Activated naive CD8-positive, alpha-beta T cell treated with anti-CD3 and anti-CD28 coated beads for 36 hours (primary cell): ENCODE measurements around the gene THAP5. TPM values are rescaled to one million over a fixed set of nuclear protein-coding genes. Genes with fewer than 3 reads are reported as not detected.

Source experiments
- DNase-seq: peaks from one replicate; pipeline ENCODE4 v3.0.0; 2021
- H3K27ac Mint-ChIP-seq: one replicate; pipeline ENCODE4 v1.8.0; 2022; ENCODE audit warnings: mild to moderate bottlenecking, moderate library complexity, mixed read lengths
- H3K27me3 Mint-ChIP-seq: one replicate; pipeline ENCODE4 v1.8.0; 2022; ENCODE audit warnings: mild to moderate bottlenecking, mixed read lengths
- H3K36me3 Mint-ChIP-seq: one replicate; pipeline ENCODE4 v1.8.0; 2021; ENCODE audit warnings: mild to moderate bottlenecking, mixed read lengths
- H3K4me1 Mint-ChIP-seq: one replicate; pipeline ENCODE4 v1.8.0; 2021; ENCODE audit warnings: mixed read lengths
- H3K4me3 Mint-ChIP-seq: one replicate; pipeline ENCODE4 v1.8.0; 2022; ENCODE audit warnings: mild to moderate bottlenecking, moderate library complexity, mixed read lengths
- H3K9me3 Mint-ChIP-seq: one replicate; pipeline ENCODE4 v1.8.0; 2022; ENCODE audit warnings: mixed read lengths
- total RNA-seq, 2 experiments: library from RNA; stranded (reverse); gene quantifications; one replicate each; pipeline ENCODE4 v1.2.3, GENCODE V29; 2021

THAP5 gene
- total RNA-seq, 2 experiments from 2014 or later, result 34.9 to 37.0 TPM

GRCh38 chr7:108596560-108596959 lies 27.1 kb upstream of the THAP5 start:
- H3K4me1 Mint-ChIP-seq, result no peaks in the 10 kb centered on the region
- H3K27me3 Mint-ChIP-seq, result peaks cover 10% of the 10 kb centered on the region
- no peak for DNase-seq
- H3K9me3 Mint-ChIP-seq, result no peaks in the 10 kb centered on the region
- no peak overlapping the region for H3K27ac Mint-ChIP-seq
- H3K36me3 Mint-ChIP-seq, result no peaks in the 10 kb centered on the region
- H3K4me3 Mint-ChIP-seq, result no peak overlapping the region

GRCh38 chr7:108592646-108593201 lies 23.2 kb upstream of the THAP5 start:
- H3K27me3 Mint-ChIP-seq, result no peaks in the 10 kb centered on the region
- H3K36me3 Mint-ChIP-seq, result no peaks in the 10 kb centered on the region
- DNase-seq, result no peak
- no peak overlapping the region for H3K27ac Mint-ChIP-seq
- no peaks in the 10 kb centered on the region for H3K9me3 Mint-ChIP-seq
- H3K4me1 Mint-ChIP-seq, result no peaks in the 10 kb centered on the region
- no peak overlapping the region for H3K4me3 Mint-ChIP-seq

GRCh38 chr7:108590606-108591005 lies 21.1 kb upstream of the THAP5 start:
- H3K9me3 Mint-ChIP-seq, result no peaks in the 10 kb centered on the region
- H3K4me3 Mint-ChIP-seq, result no peak overlapping the region
- H3K27me3 Mint-ChIP-seq, result no peaks in the 10 kb centered on the region
- no peaks in the 10 kb centered on the region for H3K36me3 Mint-ChIP-seq
- no peak for DNase-seq
- no peak overlapping the region for H3K27ac Mint-ChIP-seq
- H3K4me1 Mint-ChIP-seq, result no peaks in the 10 kb centered on the region

- no peaks in the 10 kb centered on the region for H3K36me3 Mint-ChIP-seq
- no peak overlapping the region for H3K27ac Mint-ChIP-seq
- DNase-seq, result no peak
- no peaks in the 10 kb centered on the region for H3K9me3 Mint-ChIP-seq
- no peak overlapping the region for H3K4me3 Mint-ChIP-seq
- no peaks in the 10 kb centered on the region for H3K4me1 Mint-ChIP-seq
- no peaks in the 10 kb centered on the region for H3K27me3 Mint-ChIP-seq
Measured at GRCh38 chr7:108589874-108590273, 20.4 kb upstream of the THAP5 start.

GRCh38 chr7:108589199-108589598 lies 19.7 kb upstream of the THAP5 start:
- Mint-ChIP-seq H3K4me3 (no peak overlapping the region), H3K27me3 (no peaks in the 10 kb centered on the region), H3K27ac (no peak overlapping the region), H3K4me1 (no peaks in the 10 kb centered on the region), H3K9me3 (no peaks in the 10 kb centered on the region), H3K36me3 (no peaks in the 10 kb centered on the region)
- no peak for DNase-seq

GRCh38 chr7:108586274-108586710 lies 16.8 kb upstream of the THAP5 start:
- Mint-ChIP-seq H3K27me3 (no peaks in the 10 kb centered on the region), H3K36me3 (no peaks in the 10 kb centered on the region), H3K4me3 (no peak overlapping the region), H3K27ac (no peak overlapping the region), H3K9me3 (no peaks in the 10 kb centered on the region), H3K4me1 (no peaks in the 10 kb centered on the region)
- no peak for DNase-seq

- H3K4me1 Mint-ChIP-seq, result no peaks in the 10 kb centered on the region
Measured at GRCh38 chr7:108585843-108586242, 16.3 kb upstream of the THAP5 start.

GRCh38 chr7:108584211-108584610 lies 14.7 kb upstream of the THAP5 start:
- Mint-ChIP-seq H3K4me3 (no peak overlapping the region), H3K36me3 (peaks cover 5% of the 10 kb centered on the region), H3K4me1 (no peaks in the 10 kb centered on the region), H3K9me3 (peaks cover 4% of the 10 kb centered on the region), H3K27me3 (no peaks in the 10 kb centered on the region), H3K27ac (no peak overlapping the region)
- no peak for DNase-seq

More at GRCh38 chr7:108585843-108586242, 16.3 kb upstream of the THAP5 start:
- no peaks in the 10 kb centered on the region for H3K36me3 Mint-ChIP-seq
- no peak overlapping the region for H3K27ac Mint-ChIP-seq
- DNase-seq, result no peak
- H3K27me3 Mint-ChIP-seq, result no peaks in the 10 kb centered on the region
- no peaks in the 10 kb centered on the region for H3K9me3 Mint-ChIP-seq
- no peak overlapping the region for H3K4me3 Mint-ChIP-seq

GRCh38 chr7:108581655-108582491 lies 12.4 kb upstream of the THAP5 start:
- peaks cover 4% of the 10 kb centered on the region for H3K9me3 Mint-ChIP-seq
- no peak overlapping the region for H3K4me3 Mint-ChIP-seq
- peaks cover 11% of the 10 kb centered on the region for H3K36me3 Mint-ChIP-seq
- H3K27me3 Mint-ChIP-seq, result no peaks in the 10 kb centered on the region
- H3K4me1 Mint-ChIP-seq, result peaks cover under 1% of the 10 kb centered on the region
- H3K27ac Mint-ChIP-seq, result no peak overlapping the region
- DNase-seq, result no peak

- DNase-seq, result no peak
- peaks cover 20% of the 10 kb centered on the region for H3K36me3 Mint-ChIP-seq
- no peak overlapping the region for H3K27ac Mint-ChIP-seq
- H3K4me1 Mint-ChIP-seq, result peaks cover 5% of the 10 kb centered on the region
- H3K4me3 Mint-ChIP-seq, result no peak overlapping the region
- H3K27me3 Mint-ChIP-seq, result no peaks in the 10 kb centered on the region
- peaks cover 4% of the 10 kb centered on the region for H3K9me3 Mint-ChIP-seq
Measured at GRCh38 chr7:108580298-108580697, 10.8 kb upstream of the THAP5 start.

- no peak overlapping the region for H3K4me3 Mint-ChIP-seq
- no peak overlapping the region for H3K27ac Mint-ChIP-seq
Measured at GRCh38 chr7:108578937-108579336, 9.4 kb upstream of the THAP5 start.

GRCh38 chr7:108576116-108576515 lies 6.6 kb upstream of the THAP5 start:
- H3K36me3 Mint-ChIP-seq, result peaks cover 44% of the 10 kb centered on the region
- H3K27ac Mint-ChIP-seq, result no peak overlapping the region

More at GRCh38 chr7:108578937-108579336, 9.4 kb upstream of the THAP5 start:
- Mint-ChIP-seq H3K27me3 (no peaks in the 10 kb centered on the region), H3K4me1 (peaks cover 9% of the 10 kb centered on the region), H3K9me3 (peaks cover 4% of the 10 kb centered on the region), H3K36me3 (peaks cover 27% of the 10 kb centered on the region)
- no peak for DNase-seq

GRCh38 chr7:108575156-108575555 lies 5.7 kb upstream of the THAP5 start:
- no peaks in the 10 kb centered on the region for H3K27me3 Mint-ChIP-seq
- H3K27ac Mint-ChIP-seq, result no peak overlapping the region
- DNase-seq, result no peak
- peaks cover 44% of the 10 kb centered on the region for H3K36me3 Mint-ChIP-seq
- H3K4me1 Mint-ChIP-seq, result peaks cover 30% of the 10 kb centered on the region
- no peak overlapping the region for H3K4me3 Mint-ChIP-seq
- H3K9me3 Mint-ChIP-seq, result peaks cover 4% of the 10 kb centered on the region

More at GRCh38 chr7:108576116-108576515, 6.6 kb upstream of the THAP5 start:
- DNase-seq, result no peak
- Mint-ChIP-seq H3K9me3 (peaks cover 4% of the 10 kb centered on the region), H3K4me1 (peaks cover 27% of the 10 kb centered on the region), H3K4me3 (no peak overlapping the region), H3K27me3 (no peaks in the 10 kb centered on the region)

- Mint-ChIP-seq H3K4me1 (peaks cover 40% of the 10 kb centered on the region), H3K27ac (no peak overlapping the region), H3K36me3 (peaks cover 46% of the 10 kb centered on the region), H3K4me3 (no peak overlapping the region), H3K27me3 (no peaks in the 10 kb centered on the region), H3K9me3 (no peaks in the 10 kb centered on the region)
- no peak for DNase-seq
Measured at GRCh38 chr7:108572480-108572879, 3.0 kb upstream of the THAP5 start.

- peak overlapping the region; percentile 99 for H3K27ac Mint-ChIP-seq
- peaks cover 41% of the 10 kb centered on the region for H3K4me1 Mint-ChIP-seq
- no peaks in the 10 kb centered on the region for H3K27me3 Mint-ChIP-seq
- no peaks in the 10 kb centered on the region for H3K9me3 Mint-ChIP-seq
- peaks cover 43% of the 10 kb centered on the region for H3K36me3 Mint-ChIP-seq
- DNase-seq, result peak; percentile 38
- H3K4me3 Mint-ChIP-seq, result peak overlapping the region; percentile 98
Measured at GRCh38 chr7:108570146-108570755, 745 bp upstream of the THAP5 start.
